ENCODE results near the gene NKAIN2.

DNA sequence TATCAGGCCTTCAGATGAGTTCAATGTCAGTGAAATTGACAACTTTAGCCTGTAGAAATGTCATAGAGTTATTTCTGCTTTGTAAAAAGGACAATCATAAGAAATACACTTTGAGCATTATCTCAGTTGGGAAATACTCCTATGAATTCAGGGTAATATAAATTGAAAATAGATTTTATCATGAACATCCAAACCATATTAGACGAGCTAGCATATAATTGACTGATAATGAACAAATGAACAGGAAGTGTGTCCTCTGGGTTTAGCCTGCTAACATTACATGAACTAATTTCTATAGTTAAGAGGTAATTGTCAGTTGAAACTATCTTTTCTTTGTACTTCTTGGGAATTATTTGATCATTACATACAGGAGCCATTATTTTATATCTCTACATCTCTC is 689.6 kb downstream of the NKAIN2 start:
- no peak for TF ChIP-seq CTCF (IDR thresholded peaks at IDR 0.05 in 2 of 3, conservative IDR thresholded peaks at IDR 0.05 in 1 of 3; ENCODE audit: borderline replicate concordance in 1 of 3, insufficient read depth in 1 of 3, low read depth in 2 of 3, low read length in 2 of 3)
- TF ChIP-seq, protein P1, sequence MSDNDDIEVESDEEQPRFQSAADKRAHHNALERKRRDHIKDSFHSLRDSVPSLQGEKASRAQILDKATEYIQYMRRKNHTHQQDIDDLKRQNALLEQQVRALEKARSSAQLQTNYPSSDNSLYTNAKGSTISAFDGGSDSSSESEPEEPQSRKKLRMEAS (IDR thresholded peaks at IDR 0.05): no peak
- TF ChIP-seq SP1 (IDR thresholded peaks at IDR 0.05; ENCODE audit: low read depth): no peak
- TF ChIP-seq, protein P2, sequence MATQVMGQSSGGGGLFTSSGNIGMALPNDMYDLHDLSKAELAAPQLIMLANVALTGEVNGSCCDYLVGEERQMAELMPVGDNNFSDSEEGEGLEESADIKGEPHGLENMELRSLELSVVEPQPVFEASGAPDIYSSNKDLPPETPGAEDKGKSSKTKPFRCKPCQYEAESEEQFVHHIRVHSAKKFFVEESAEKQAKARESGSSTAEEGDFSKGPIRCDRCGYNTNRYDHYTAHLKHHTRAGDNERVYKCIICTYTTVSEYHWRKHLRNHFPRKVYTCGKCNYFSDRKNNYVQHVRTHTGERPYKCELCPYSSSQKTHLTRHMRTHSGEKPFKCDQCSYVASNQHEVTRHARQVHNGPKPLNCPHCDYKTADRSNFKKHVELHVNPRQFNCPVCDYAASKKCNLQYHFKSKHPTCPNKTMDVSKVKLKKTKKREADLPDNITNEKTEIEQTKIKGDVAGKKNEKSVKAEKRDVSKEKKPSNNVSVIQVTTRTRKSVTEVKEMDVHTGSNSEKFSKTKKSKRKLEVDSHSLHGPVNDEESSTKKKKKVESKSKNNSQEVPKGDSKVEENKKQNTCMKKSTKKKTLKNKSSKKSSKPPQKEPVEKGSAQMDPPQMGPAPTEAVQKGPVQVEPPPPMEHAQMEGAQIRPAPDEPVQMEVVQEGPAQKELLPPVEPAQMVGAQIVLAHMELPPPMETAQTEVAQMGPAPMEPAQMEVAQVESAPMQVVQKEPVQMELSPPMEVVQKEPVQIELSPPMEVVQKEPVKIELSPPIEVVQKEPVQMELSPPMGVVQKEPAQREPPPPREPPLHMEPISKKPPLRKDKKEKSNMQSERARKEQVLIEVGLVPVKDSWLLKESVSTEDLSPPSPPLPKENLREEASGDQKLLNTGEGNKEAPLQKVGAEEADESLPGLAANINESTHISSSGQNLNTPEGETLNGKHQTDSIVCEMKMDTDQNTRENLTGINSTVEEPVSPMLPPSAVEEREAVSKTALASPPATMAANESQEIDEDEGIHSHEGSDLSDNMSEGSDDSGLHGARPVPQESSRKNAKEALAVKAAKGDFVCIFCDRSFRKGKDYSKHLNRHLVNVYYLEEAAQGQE (IDR thresholded peaks at IDR 0.05; ENCODE audit: low read depth): no peak
- TF ChIP-seq, protein P3, sequence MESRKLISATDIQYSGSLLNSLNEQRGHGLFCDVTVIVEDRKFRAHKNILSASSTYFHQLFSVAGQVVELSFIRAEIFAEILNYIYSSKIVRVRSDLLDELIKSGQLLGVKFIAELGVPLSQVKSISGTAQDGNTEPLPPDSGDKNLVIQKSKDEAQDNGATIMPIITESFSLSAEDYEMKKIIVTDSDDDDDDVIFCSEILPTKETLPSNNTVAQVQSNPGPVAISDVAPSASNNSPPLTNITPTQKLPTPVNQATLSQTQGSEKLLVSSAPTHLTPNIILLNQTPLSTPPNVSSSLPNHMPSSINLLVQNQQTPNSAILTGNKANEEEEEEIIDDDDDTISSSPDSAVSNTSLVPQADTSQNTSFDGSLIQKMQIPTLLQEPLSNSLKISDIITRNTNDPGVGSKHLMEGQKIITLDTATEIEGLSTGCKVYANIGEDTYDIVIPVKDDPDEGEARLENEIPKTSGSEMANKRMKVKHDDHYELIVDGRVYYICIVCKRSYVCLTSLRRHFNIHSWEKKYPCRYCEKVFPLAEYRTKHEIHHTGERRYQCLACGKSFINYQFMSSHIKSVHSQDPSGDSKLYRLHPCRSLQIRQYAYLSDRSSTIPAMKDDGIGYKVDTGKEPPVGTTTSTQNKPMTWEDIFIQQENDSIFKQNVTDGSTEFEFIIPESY (IDR thresholded peaks at IDR 0.05; ENCODE audit: extremely low read depth, insufficient replicate concordance, low read length): no peak
- TF ChIP-seq EZH2 (IDR thresholded peaks at IDR 0.05): no peak
- TF ChIP-seq, protein P4, sequence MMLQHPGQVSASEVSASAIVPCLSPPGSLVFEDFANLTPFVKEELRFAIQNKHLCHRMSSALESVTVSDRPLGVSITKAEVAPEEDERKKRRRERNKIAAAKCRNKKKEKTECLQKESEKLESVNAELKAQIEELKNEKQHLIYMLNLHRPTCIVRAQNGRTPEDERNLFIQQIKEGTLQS (IDR thresholded peaks at IDR 0.05): no peak
